HG03442 (cell line): ENCODE measurements around the gene EFEMP2.
A peak's percentile ranks its signal among the peaks of the same experiment; 100 is the strongest.

Source experiments
- ATAC-seq: cut with Tn5 transposase; IDR thresholded peaks from one replicate; pipeline ENCODE4 v1.9.1; 2021; ENCODE audit warnings: mild to moderate bottlenecking, moderate library complexity; ENCODE audit not compliant: unreplicated experiment

The EFEMP2 gene

DNA sequence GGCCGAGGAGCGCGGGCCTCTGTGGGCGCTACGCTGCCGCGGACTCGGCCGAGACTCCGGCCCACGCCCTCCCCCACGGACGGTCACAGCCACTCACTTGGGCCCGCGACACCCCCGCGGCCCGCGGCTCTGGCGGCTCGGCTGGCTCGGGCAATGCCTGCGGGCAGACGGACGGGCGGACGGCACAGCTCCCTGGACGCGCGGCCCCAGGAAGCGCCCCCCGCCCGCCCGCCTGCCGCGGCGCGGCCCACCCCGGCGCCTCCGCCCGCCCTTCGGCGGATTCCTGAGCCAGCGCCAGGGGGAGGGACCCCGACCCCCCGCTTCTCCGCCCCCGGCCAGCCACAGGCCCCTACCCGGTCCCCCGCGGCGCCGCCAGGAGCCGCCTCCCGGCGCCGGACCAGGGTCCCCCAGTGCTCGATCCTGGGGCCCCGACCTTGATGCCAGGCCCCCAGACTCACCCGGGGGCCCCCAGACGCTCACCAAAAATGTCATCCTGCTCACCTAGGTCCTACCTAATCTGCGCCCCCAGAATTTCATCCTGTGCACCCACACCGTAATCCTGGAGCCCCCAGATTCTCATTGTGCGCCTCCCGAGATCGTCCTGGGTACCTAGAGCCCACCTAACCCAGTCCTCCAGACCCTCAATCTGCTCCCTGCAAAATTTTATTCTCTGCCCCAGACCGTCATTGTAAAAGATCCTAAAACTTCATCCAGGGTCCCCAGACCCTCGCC lies at the start of gene EFEMP2:
TSS of gene EFEMP2 (minus strand) at position 215 of the 732 bp plus-strand sequence. CDS start 446 bp downstream, outside the sequence.
- no peak for ATAC-seq

DNA sequence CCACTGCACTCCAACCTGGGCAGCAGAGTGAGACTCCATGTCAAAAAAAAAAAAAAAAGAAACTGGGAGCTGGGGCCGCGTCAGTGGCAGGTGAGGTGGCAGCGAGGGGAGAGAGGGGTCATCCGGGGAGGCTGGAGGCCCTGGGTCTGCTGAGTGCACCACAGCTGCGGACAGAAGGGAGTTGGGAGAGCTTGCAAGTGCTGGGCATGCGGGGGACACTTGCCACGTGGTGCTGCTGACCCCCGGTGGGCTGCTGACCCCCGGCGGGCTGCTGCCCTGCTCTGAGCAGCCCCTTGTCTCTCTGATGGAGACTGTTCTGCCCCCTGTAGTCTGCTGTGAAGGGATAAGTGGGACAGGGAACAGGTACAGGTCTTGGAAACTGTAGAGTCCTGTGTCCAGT lies 49.3 kb upstream of the EFEMP2 start:
- ATAC-seq, result no peak

DNA sequence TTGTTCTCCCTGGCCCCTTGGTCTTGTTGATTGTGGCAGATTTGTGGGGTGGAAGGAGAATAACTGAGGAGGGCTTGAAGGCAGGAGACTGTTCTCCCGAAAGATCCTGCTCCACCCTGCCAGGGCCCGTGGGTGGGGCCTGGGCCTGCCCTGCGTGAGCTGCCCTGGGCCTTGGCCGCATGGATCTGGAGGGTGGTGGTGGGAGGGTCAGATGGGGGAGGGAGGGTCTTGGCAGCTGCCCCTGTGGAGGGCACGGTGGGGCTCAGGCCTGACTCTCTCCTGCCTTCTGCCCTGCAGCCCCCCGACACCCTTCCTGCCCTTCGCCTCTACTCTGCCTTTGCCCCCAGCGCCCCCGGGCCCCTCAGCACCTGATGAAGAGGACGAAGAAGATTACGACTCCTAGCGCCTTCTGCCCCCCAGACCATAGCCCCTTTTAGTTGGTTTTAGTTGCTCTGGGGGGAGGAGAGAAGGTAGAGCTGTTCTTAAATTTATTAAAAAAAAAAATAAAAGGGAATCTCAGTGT lies 48.5 kb upstream of the EFEMP2 start:
- no peak for ATAC-seq

DNA sequence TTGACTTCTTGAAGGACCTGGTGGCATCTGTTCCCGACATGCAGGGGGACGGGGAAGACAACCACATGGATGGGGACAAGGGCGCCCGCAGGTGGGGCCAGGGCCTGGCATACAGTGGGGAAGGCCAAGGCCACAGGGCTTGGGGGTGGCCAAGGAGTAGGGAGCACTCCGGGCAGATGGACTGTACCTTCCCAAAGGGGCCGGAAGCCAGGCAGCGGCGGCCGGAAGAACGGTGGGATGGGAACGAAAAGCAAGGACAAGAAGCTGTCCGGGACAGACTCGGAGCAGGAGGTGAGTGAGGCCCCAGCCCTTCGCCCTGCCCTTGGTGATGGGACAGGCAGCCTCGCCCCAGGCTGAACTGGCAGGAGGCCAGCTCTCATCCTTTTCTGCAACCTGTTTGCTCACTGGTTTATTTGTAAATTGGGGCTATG lies 47.8 kb upstream of the EFEMP2 start:
- ATAC-seq, result no peak

DNA sequence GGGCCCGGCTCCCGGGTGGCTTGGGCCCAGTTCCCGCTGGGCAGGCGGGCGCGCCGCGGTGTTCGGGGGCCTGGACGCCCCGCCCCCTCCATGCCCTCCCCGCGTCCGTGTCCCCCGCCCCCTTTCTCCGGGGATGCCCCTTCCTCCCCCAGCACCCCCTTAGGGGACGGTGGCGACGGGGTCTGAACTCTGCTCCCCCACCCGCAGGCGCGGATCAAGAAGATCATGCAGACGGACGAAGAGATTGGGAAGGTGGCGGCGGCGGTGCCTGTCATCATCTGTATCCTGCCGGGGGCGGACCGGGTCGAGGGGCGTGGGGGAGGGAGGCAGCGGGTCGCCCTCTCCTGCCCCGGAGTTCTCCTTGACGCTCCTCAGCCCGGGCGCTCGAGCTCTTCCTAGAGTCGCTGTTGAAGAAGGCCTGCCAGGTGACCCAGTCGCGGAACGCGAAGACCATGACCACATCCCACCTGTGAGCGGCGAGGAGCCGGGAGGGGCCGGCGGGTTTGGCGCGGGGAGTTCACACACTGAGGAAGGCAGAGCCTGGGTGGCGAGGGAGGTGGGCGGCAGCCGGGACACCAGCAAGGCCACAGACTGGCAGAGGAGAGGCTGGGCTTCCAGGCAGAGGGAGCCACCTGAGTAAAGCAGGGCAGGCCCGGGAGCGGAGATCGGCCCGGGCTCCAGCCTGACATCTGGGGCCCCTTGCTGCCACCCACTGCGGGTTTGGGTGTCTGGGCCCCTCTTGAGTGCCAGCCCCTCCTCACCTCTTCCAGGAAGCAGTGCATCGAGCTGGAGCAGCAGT lies 47.2 kb upstream of the EFEMP2 start:
- peak; percentile 44 for ATAC-seq

DNA sequence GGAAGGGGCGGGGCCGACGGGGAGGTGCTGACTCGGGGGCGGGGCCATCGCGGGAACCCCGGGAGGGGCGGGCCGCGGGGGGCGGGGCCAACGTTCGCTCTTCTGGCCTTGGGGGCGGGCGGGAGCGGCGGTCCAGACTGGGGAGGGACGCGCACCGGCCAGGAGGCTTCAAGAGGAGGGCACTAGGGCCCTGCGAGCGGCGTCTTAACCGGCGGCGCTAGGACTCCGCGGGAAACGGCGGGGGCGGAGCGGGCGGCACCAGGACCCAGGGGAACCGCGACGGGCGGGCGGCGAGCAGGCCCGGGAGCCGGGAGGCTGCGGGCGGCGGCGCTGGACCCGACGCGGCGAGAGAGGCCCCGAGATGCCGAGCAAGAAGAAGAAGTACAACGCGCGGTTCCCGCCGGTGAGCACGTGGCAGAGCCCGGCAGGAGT lies 46.6 kb upstream of the EFEMP2 start, which contains the start of gene DRAP1:
TSS of gene DRAP1 (plus strand) at position 286 of the 432 bp plus-strand sequence. CDS start at position 362, 76 bp downstream.
- ATAC-seq, result peak; percentile 79

DNA sequence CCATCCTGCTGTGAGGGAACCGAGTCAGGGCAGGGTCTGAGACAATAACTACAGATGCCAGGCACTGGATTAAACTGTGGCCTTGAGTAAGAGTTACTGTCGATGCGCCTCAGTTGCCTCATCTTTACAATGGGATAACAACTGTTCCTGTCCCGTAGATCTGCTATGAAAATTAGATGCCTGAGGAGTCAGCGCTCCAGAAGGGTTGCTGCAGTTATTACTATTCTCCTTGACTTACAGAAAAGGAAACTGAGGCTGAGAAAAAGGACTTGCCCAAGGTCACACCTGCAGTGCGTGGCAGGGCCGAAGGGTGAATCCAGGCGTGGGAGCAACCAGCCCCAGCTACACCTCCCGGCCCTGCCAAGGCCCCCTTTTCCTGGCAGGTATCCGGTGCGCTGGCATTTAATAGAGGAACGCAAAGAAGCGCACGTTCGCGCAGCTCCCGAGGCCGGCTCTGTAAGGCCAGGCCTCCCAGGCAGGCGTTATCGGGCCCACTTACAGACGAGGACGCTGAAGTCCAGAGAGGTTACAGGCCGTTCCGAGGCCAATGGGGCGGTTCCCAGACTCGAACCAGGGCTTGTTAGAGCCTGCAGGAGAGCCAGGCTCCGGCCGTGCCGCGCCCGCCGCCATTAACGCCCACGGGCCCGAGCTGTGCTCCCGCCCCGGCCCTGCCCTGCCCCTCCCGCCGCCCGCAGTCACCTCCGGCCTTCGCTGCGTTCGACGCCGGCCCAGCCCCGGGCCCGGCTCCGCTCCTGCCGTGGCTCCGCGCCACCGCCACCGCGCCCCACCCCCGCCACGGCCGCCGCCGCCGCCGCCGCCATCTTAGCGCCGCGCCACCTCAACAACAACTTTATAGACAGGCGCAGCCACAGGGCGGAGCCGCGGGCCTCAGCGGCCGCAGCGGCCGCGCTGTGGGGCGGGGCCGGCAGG lies 45.9 kb upstream of the EFEMP2 start, which contains the start of gene C11orf68:
TSS of gene C11orf68 (minus strand) at position 852 of the 930 bp plus-strand sequence. CDS start at position 821, 31 bp downstream.
- peak; percentile 46 for ATAC-seq

DNA sequence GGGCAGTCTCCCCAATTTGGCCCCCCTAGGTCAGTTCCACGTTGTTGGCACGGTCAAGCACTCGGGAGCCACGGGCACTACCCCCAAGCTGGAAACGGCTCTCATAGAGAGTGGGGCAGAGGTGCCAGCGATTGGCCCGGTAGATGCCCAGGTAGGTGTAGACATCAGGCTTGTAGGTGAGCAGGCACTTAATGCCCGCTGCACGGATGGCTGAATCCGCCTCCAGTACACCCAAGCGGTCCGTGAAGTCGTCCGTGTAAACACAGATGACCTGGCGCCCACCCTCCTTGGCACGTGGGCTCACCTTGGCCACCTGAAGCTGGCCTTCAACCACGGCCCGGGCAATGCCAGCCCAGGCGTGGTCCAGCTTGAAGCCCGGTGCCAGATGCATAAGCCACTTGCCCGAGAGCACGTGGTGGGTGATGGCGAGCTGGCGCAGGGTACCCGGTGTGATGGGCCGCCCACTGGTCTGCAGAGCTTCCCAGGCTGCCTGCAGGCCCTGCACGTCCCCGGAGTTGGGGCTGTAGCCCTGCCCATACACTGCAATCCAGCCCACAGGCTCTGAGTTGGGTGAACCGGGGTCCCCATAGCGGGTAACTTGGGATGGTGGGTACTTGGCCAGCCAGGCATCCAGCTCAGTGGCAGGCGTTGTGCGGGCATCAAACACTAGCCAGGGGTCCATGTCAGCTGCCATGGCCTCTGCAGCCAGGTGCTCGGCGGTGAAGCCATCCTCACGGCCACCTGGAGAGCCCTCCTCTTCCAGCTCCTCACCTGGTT lies 45.0 kb upstream of the EFEMP2 start:
- no peak for ATAC-seq

DNA sequence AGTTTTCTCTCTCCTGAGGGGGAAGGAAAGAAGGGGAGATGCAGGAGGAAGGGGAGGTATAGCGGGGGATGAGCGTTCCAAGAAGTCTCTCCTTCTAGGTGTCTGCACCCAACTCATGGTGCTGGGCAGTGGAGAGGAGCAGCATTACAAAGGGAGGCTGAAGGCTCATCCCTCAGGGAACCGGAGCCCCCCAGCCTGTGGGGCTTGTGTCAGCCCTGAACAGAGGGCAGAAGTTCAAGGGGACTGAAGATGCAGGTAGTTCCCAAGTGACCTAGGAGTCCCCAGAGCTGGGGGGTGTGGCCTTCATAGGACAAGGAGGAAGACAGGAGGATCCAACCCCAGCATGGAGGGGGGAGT lies 44.5 kb upstream of the EFEMP2 start:
- no peak for ATAC-seq

DNA sequence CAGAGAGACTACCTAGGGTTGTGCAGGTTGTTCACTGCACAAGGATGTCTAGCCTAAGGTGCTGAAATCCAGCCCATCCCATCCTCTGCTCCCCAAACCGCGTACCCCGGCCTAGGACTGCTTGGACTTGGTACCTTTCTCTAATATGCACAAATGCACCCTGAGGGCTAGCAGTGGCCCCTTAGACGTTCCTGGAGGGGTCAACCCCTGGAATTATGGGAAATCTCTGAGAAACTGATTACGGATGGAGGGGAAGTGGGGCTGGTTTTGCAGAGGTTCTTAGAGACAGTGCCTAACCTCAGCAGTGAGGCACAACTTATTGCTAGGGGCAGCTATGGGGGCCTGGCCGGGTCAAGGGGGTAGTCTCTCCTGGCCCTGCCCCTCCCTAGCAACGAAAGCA lies 43.8 kb upstream of the EFEMP2 start:
- no peak for ATAC-seq

DNA sequence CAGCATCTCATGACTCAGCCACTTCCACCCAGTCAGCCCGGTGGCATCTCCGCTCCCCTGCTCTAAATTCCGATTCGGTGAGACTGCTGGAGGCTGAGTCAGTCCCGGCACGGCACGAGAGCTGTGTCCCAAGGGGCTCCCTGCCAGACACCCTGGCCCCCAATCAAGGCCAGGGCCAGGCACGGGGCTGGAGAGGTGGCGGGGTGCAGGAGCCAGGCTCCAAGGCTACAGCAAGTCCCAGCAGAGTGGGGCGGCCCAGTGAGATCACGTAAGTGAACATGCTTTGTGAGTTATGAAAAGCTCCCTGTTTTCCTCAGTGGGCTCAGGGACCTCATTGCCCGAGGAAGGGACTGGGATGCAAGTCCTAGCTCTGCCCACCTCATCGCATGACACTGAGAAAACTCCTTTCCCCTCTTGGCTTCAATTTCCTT lies 43.2 kb upstream of the EFEMP2 start:
- no peak for ATAC-seq

DNA sequence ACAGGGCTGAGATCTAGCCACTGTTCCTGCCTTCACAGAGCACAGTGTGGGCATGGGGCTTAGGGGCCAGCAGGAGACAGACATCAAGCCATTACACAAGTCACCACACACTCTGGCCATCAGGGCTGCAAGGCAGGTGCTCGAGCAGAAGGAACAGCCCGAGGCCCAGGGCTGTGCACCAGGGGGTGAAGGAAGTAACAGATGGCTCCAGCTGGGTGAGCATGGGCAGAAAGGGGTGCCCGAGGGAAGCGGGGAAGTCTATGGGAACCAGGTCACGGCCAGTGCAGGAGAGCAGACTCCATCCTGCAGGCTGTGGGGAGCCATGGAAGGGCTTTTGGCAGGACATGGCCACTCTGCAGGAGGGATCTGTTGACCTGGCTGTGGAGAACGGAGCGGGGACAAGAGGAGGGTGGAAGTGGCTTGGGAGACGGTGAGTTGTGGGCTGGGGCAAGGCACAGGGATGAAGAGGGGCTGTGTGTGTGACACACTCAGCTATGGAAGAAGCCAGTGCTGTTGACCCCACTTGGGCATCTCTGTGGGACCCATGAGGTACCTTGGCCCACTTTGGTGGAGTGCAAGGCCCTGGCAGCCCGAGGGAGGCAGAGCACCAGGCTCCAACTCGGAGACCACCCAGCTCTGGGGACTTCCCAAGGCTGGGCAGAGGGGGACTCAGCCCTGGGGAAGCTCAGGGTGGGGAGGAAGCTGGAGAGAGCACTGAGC lies 42.7 kb upstream of the EFEMP2 start:
- ATAC-seq, result no peak

DNA sequence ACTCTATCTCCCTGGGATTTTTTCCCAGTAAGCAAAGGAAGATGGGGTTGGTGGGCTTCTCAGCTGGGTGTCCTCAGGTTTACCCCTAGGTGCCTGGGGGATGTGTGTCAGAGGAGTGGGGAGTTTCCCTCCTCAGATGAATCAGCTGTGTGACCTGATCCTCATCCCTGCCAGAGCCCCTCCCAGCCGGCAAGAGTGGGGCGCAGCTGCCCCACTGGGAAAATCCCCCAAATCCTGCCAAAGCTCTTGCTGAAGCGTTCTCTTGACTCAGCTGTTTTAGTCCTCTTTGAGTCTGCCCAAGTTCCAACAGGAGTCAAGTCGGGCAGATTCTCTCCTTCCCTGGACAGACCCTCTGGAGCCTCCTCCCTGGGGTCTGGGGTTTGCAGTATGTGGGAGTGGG lies 40.2 kb upstream of the EFEMP2 start:
- no peak for ATAC-seq

DNA sequence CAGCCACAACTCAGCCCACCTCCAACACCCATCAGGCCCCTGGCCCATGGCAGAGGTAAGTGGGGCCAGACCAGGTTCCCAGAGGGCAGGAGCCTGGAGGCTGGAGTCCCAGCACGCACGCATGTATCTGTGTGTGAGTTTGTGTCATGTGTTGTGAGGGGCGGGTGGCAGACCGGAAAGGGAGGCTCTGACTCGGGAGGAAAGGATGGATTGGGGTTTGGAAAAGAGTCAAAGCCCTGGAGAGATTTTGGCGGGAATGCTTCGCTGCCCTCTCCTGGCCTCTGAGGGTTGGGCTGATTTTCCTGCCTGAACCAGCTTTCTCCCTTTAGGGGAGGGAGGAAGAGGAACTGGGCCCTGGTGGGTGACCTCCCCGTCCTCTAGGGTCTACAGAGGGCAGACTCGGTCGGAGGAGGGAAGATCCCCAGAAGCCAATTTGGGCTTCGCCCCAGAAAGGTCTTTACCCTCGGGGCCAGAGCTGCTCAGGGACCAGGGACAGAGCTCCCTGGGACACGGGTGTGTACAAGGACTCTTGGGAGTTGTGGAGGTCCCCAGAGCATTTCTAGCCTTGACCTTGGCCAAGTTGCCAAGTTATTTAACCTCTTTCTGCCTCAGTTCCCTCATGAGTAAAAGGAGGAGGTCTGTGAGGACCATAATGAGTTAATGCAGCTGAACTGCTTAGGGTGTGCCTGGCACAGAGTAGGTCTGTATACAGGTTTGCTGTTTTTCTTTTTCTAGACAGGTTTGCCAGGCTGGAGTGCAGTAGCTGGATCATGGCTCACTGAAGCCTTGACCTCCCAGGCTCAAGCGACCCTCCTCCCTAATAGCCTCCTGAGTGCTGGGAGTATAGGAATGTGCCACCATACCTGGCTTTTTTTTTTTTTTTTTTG lies 39.3 kb upstream of the EFEMP2 start:
- ATAC-seq, result no peak

DNA sequence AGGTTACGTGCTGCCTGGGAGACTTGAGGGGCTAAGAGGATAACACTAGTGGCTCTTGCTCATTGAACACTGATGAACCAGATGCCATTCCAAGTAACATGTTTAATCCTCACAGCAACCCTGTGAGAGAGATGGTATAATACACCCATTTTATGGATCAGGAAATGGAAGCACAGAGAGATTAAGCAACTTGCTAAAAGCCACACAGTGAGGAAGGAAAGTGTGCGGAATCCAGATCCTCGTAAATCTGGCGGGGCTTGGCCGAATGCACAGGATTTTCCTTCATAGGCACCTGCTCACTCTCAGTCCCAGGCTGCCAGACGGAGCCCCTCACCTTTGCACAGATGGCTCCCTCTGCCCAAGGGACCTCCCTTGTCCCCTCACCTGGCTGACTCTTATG lies 35.3 kb upstream of the EFEMP2 start:
- no peak for ATAC-seq

DNA sequence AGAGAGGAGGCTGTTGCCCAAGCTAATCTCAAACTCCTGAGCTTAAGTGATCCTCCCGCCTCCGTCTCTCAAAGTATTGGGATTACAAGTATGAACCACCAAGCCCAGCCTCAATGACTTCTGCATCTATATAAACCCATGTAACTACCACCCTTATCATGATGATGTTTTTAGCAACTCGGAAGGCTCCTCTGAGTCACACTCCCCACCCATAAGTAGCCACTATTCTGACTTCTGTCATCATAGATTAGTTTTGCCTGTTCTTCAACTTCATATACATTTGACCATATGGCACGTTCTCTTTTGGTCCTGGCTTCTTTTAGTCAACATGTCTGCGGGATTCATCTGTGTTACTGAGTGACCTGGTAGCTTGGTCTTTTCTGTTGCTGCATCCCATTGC lies 34.0 kb upstream of the EFEMP2 start:
- ATAC-seq, result no peak

DNA sequence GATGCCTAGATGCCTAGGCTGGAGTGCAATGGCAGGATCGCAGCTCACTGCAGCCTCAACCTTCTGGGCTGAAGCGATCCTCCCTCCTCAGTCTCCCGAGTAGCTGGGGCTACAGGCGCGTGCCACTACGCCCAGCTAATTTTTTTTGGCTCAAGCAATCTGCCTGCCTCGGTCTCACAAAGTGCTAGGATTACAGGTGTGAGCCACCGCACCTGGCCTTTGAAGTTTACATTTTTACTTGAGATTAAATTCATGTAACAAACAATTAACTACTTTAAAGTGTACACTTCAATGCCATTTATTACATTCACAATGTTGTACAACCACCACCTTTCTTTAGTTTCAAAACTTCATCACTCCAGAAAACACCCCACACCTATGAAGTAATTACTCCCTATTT lies 31.1 kb upstream of the EFEMP2 start:
- no peak for ATAC-seq

DNA sequence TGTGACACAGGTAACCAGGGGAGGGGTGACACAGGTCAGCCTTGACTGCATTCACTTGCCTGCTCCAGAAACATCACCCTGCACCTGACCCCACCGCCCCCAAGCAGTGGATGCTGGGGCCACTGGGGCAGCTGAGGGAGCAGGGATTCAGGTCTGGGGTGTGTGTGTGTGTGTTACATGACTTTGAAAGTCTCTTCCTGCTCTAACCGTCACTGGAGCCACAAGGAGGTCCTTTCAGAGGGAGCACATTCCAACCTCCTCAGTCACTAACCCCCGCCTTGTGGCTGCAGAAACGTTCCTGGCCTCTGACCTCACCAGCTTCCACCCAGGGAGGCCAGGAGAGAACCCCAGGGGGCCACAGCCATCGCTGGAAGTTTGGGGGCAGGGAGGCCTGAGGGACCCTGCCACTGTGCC lies 30.5 kb upstream of the EFEMP2 start:
- ATAC-seq, result no peak
